HL-60 (cell line): ENCODE measurements around the gene DNAJB5.

Experiments used
- DNase-seq, 2 experiments: peaks; one replicate each; pipeline ENCODE4 v3.0.0-alpha.2; 2010 to 2020; ENCODE audit warnings: low read depth in 1 of 2, low spot score in 1 of 2
- H3K27ac ChIP-seq: fragments of 250-450 bp; sonication (Bioruptor Pico); replicated peaks from 2 replicates; pipeline ENCODE4 v1.5.1; 2020; ENCODE audit warnings: mild to moderate bottlenecking, moderate library complexity
- H3K27me3 ChIP-seq: fragments of 250-450 bp; sonication (Bioruptor Pico); 2 replicates; pipeline ENCODE4 v1.5.1; 2021; ENCODE audit warnings: mild to moderate bottlenecking, moderate library complexity; ENCODE audit not compliant: insufficient read depth, poor library complexity, severe bottlenecking
- H3K4me3 ChIP-seq: replicated peaks from 2 replicates; pipeline ENCODE4 v1.5.1; 2011; ENCODE audit warnings: mild to moderate bottlenecking, control low read depth, low read length; ENCODE audit not compliant: insufficient read depth
- GABPA ChIP-seq: IDR thresholded peaks from 2 replicates; pipeline ENCODE4 v1.6.1; 2012; ENCODE audit warnings: low read depth
- POLR2AphosphoS5 ChIP-seq: IDR thresholded peaks from 2 replicates; pipeline ENCODE4 v1.6.1; 2012; ENCODE audit warnings: low read depth
- SPI1 ChIP-seq: IDR thresholded peaks from 2 replicates; pipeline ENCODE4 v1.6.1; 2012; ENCODE audit warnings: low read depth, mild to moderate bottlenecking, borderline replicate concordance
- TF ChIP-seq, protein P1 (sequence below): IDR thresholded peaks from one replicate; pipeline ENCODE4 v1.5.1; 2011; ENCODE audit warnings: low read length, control low read depth, inconsistent platforms; ENCODE audit not compliant: insufficient read depth
- TF ChIP-seq, protein P2 (sequence below): IDR thresholded peaks from 2 replicates; pipeline ENCODE4 v1.6.1; 2012; ENCODE audit warnings: low read depth; ENCODE audit not compliant: insufficient replicate concordance

The DNAJB5 gene

GRCh38 chr9:34974664-34975063 is 14.9 kb upstream of the DNAJB5 start:
- H3K27me3 ChIP-seq, result no peaks in the 10 kb centered on the region
- no peak overlapping the region for H3K27ac ChIP-seq
- no peak overlapping the region for H3K4me3 ChIP-seq
- TF ChIP-seq POLR2AphosphoS5 (no peak), GABPA (no peak), SPI1 (no peak)
- TF ChIP-seq, protein P1, sequence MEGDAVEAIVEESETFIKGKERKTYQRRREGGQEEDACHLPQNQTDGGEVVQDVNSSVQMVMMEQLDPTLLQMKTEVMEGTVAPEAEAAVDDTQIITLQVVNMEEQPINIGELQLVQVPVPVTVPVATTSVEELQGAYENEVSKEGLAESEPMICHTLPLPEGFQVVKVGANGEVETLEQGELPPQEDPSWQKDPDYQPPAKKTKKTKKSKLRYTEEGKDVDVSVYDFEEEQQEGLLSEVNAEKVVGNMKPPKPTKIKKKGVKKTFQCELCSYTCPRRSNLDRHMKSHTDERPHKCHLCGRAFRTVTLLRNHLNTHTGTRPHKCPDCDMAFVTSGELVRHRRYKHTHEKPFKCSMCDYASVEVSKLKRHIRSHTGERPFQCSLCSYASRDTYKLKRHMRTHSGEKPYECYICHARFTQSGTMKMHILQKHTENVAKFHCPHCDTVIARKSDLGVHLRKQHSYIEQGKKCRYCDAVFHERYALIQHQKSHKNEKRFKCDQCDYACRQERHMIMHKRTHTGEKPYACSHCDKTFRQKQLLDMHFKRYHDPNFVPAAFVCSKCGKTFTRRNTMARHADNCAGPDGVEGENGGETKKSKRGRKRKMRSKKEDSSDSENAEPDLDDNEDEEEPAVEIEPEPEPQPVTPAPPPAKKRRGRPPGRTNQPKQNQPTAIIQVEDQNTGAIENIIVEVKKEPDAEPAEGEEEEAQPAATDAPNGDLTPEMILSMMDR, result no peak
- TF ChIP-seq, protein P2, sequence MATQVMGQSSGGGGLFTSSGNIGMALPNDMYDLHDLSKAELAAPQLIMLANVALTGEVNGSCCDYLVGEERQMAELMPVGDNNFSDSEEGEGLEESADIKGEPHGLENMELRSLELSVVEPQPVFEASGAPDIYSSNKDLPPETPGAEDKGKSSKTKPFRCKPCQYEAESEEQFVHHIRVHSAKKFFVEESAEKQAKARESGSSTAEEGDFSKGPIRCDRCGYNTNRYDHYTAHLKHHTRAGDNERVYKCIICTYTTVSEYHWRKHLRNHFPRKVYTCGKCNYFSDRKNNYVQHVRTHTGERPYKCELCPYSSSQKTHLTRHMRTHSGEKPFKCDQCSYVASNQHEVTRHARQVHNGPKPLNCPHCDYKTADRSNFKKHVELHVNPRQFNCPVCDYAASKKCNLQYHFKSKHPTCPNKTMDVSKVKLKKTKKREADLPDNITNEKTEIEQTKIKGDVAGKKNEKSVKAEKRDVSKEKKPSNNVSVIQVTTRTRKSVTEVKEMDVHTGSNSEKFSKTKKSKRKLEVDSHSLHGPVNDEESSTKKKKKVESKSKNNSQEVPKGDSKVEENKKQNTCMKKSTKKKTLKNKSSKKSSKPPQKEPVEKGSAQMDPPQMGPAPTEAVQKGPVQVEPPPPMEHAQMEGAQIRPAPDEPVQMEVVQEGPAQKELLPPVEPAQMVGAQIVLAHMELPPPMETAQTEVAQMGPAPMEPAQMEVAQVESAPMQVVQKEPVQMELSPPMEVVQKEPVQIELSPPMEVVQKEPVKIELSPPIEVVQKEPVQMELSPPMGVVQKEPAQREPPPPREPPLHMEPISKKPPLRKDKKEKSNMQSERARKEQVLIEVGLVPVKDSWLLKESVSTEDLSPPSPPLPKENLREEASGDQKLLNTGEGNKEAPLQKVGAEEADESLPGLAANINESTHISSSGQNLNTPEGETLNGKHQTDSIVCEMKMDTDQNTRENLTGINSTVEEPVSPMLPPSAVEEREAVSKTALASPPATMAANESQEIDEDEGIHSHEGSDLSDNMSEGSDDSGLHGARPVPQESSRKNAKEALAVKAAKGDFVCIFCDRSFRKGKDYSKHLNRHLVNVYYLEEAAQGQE, result no peak
- no peak for DNase-seq

- H3K27me3 ChIP-seq, result no peaks in the 10 kb centered on the region
Measured at GRCh38 chr9:34976441-34976840, 13.1 kb upstream of the DNAJB5 start.

GRCh38 chr9:34976992-34977391 is 12.6 kb upstream of the DNAJB5 start:
- DNase-seq, result no peak
- no peak overlapping the region for H3K4me3 ChIP-seq
- H3K27me3 ChIP-seq, result no peaks in the 10 kb centered on the region
- H3K27ac ChIP-seq, result no peak overlapping the region
- TF ChIP-seq GABPA (no peak), SPI1 (no peak), POLR2AphosphoS5 (no peak)
- TF ChIP-seq, protein P1, result no peak
- TF ChIP-seq, protein P2, result no peak

More at GRCh38 chr9:34976441-34976840, 13.1 kb upstream of the DNAJB5 start:
- DNase-seq, result no peak
- no peak for TF ChIP-seq GABPA
- TF ChIP-seq, protein P1, result no peak
- no peak for TF ChIP-seq SPI1
- TF ChIP-seq, protein P2, result no peak
- TF ChIP-seq POLR2AphosphoS5, result no peak
- H3K4me3 ChIP-seq, result no peak overlapping the region
- no peak overlapping the region for H3K27ac ChIP-seq
